Stimulated activated CD8-positive, alpha-beta memory T cell treated with anti-CD3 and anti-CD28 coated beads, Interleukin-12 subunit alpha, Interleukin-12 subunit beta, amount 100 ng/mL, for 24 hours (primary cell): ENCODE results near the gene DROSHA.
"Not testable (repeated sequence)": the region's sequence is repeated elsewhere in the genome, so short reads cannot be mapped to it uniquely, and the experiment has no call there.

Experiments used
- DNase-seq: peaks from one replicate; pipeline ENCODE4 v3.0.0-alpha.2; 2020; ENCODE audit errors: extremely low read depth

The DROSHA gene, protein sequence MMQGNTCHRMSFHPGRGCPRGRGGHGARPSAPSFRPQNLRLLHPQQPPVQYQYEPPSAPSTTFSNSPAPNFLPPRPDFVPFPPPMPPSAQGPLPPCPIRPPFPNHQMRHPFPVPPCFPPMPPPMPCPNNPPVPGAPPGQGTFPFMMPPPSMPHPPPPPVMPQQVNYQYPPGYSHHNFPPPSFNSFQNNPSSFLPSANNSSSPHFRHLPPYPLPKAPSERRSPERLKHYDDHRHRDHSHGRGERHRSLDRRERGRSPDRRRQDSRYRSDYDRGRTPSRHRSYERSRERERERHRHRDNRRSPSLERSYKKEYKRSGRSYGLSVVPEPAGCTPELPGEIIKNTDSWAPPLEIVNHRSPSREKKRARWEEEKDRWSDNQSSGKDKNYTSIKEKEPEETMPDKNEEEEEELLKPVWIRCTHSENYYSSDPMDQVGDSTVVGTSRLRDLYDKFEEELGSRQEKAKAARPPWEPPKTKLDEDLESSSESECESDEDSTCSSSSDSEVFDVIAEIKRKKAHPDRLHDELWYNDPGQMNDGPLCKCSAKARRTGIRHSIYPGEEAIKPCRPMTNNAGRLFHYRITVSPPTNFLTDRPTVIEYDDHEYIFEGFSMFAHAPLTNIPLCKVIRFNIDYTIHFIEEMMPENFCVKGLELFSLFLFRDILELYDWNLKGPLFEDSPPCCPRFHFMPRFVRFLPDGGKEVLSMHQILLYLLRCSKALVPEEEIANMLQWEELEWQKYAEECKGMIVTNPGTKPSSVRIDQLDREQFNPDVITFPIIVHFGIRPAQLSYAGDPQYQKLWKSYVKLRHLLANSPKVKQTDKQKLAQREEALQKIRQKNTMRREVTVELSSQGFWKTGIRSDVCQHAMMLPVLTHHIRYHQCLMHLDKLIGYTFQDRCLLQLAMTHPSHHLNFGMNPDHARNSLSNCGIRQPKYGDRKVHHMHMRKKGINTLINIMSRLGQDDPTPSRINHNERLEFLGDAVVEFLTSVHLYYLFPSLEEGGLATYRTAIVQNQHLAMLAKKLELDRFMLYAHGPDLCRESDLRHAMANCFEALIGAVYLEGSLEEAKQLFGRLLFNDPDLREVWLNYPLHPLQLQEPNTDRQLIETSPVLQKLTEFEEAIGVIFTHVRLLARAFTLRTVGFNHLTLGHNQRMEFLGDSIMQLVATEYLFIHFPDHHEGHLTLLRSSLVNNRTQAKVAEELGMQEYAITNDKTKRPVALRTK (N-terminal part only)

DNA sequence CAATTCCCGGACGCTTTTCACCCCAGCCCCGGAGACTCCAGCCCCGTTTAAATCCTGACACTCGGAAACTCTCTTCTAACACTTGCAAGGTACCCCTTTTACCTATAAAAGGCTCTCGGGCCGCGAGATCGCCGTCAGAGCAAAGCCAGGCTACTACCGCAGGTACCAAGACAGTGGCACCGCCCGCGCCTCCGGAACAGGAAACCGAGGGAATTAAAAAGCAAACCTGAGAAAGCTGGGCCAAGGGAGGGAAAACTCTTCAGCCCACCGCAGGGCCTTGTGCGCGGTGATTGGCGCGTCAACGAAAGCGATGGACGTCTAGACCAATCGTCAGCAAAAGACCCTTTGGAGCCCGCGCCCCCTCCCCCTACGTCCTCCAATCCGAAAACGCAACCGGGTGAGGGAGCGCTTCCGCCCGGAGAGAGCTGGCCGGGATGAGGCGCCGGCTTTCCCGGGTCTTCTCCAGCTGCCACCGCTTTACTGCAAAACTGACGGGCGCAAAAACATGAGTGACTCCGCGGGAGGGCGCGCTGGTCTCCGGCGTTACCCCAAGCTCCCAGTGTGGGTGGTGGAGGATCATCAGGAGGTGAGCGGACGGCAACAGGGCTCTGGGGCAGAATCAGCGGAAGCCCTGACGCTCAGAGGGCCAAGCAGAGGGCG lies at the start of gene DROSHA, which contains the start of gene C5orf22:
Gene DROSHA (minus strand): TSS at position 206 of the 660 bp plus-strand sequence. CDS start 3,034 bp downstream, outside the sequence.
Gene C5orf22 (plus strand): TSS at position 414 of the 660 bp plus-strand sequence. CDS start 92 bp downstream, at position 506.
- DNase-seq, result peak; percentile 79

DNA sequence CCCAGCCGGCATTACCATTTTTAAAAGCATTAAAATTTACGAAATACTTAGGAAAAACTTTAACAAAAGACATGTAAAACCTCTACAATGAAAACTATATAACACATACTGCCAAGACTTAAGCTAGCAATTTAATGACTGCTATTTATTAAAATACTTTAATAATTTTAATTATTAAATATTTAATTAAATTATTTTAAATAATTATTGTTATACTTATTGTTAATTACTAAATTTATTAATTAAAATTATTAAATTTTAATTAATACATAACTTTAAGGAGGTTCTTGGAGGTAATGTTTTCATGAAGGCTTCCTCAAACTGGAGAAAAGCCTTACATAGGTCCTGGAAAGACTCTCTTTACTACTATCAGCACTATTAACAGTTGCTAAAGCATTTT lies 47.7 kb upstream of the DROSHA start:
- no peak for DNase-seq

DNA sequence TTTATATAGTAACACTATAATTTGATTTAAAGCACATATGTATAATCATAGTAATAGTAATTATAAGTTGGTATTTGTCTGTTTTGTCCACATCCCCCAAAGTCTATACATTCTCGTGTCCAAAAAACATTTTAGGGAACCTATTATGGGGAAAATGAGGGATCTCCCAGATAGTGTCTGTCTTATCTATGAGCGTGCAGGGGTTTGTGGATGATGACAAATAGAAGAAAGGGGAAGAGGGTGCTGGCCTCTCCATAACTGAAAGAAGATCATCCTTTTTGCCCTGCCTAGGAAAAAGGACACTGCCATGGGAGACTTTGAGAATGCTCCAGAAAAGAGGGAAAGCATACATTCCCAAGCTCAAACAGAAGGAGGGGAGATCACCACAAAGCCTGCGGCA lies 45.5 kb upstream of the DROSHA start:
- DNase-seq, result no peak

DNA sequence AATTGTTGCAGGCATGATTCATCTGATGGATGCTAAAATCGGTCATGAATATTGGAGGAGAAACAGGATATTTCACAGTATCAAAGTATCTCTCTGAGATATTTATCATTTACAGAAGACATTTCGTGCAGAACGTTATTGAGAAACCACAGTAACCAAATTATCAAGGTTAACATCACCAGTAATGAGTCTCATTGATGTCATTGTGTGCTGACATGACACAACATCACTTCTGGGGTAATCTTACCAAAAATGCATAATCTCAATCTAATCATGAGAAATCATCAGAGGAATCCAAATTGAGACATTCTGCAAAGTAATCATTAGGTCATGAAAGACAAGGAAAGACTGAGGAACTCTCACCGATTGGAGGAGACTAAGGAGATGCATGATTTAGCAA lies 42.9 kb upstream of the DROSHA start:
- no peak for DNase-seq

DNA sequence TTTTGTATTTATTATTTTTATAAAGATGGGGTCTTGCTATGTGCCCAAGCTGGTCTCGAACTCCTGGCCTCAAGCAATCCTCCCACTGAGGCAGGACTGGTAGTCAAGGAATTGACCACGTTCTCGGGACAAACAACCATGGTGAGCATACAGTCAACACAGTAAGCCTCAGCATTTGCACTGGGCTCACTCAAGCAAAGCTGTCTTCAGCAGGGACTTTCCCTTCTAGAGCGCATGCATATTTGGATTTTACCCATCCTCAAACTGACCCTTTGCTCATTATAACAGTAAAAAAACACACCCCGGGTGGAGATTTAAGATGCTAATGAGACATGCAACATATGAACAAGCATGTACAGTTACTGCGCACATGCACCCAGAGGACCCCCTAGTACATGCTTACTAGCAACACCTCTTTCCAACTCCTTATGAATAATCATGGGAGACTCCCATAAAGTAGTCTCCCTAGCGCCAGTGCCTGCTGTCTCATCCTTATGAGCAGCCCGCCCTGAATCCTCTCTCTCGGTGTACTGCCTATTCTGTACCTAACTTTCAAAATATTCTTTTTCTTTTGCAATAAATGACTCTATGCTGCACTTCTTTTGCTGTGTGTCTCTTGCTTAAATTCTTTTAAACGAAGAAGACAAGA lies 41.7 kb upstream of the DROSHA start:
- no peak for DNase-seq

DNA sequence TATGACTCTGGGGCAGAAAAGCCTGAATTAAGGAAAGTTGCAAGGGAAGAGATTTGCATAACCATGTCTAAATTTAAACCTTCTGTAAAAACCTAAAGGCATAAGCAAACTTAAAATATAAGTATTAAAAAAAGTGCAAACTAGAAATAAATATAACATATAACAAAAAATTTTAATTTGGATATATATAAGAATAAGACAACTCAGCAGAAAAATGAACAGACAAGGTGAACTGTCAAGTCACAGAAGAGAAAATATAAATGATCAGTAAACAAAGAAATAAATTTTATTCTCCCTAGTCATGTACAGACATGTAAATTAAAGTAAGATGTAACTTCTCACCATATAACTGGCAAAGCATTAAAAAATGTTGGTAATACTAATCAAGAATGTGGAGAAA lies 37.2 kb upstream of the DROSHA start:
- DNase-seq, result no peak

DNA sequence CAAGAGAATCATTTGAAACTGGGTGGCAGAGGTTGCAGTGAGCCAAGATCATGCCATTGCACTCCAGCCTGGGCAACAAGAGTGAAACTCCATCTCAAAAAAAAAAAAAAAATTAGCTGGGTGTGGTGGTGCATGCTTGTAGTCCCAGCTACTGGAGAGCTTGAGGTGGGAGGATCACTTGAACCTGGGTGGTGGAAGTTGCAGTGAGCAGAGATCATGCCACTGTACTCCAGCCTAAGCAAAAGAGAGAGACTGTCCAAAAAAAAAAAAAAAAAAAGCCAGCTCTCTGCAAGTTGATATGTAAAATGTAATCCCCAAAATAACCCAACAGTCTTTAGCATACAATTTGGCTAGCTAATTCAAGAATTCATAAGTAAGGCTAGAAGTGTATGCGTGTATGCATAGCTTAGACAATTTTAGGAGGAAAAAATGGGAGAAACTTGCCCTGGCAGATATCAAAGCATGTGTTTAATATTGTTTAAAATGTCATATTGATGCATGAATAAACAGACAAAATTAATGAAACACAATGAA lies 36.5 kb upstream of the DROSHA start:
- DNase-seq, result no peak

DNA sequence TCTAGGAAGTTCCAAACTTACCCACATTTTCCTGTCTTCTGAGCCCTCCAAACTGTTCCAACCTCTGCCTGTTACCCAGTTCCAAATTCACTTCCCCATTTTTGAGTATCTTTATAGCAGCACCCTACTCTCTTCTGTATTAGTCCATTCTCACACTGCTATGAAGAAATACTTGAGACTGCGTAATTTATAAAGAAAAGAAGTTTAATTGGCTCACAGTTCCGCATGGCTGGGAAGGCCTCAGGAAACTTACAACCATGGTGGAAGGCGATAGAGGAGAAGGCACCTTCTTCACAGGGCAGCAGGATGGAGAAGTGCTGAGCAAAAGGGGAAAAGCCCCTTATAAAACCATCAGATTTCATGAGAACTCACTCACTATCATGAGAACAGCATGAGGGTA lies 34.5 kb upstream of the DROSHA start:
- not testable (repeated sequence) for DNase-seq

DNA sequence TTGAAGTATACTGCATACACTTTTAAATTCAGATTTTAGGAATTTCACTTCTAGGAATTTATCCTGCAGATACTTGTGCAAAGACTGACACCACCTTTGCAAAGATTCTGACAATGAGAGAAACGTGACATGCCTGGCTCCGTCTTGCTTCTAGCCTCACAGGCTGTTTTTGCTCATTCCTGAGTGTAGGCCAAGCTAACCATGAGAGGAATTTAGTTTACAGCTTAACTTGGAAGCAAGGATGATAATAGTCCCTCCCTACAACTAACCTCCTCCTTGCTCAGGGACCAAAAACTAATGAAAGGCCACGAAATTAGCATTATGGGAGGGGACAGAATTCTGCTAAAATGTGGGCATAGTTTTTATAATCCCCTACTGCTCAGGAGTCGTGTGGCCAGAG lies 31.3 kb upstream of the DROSHA start:
- no peak for DNase-seq

DNA sequence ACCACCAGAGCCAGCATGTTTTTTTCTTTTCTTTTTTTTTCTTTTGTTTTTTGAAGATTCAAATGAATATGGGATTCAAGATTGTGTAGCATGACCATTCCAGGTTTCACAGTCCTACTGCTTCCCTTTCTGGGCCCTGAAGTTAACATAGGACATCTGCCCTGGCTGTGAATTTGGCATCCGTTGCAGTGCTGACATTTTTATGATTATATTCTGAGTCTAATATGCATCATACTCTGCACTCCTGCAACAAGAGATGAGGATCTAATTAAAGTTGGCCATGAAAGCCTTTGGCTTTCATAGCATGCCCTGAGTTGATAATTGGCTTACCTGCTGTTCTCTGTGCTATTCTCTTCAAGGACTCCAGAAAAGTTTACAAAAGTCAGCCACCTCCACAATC lies 30.1 kb upstream of the DROSHA start:
- DNase-seq, result no peak

DNA sequence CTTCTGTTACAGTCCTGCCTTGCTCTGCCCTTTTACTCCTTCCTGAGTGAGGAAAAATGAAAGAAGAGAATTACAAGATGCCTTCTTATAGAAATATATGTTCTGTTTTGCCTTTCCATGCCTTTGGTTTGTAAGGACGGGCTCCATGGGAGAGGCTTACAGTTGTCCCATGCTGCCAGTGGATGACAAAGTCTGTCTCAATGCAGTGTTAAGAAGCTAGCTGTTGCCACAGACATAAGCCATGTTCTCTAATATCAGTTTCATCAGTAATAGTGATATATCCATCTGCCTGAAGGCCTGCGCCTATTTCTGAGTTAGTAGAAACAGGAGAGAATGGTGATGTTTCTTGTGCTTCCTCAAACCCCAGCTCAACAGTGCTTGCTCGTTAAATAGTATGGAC lies 28.0 kb upstream of the DROSHA start:
- DNase-seq, result no peak

DNA sequence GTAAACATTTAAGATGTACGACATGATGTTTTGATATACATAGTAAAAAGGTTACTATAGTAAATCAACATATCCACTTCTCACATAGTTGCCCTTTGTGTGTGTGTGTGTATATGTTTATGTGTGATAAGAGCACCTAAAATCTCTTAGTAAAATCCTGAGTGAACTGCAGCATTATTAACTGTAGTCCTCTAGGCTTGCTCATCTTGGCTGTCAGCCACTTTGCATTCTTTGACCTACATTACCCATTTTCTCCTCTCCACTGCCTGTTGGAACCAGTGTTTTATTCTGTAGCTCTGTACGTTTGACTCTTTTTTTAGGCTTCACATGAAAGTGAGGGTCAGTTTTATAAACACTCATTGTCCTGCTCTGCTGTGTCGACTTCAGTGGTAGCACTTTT lies 24.6 kb upstream of the DROSHA start:
- no peak for DNase-seq

DNA sequence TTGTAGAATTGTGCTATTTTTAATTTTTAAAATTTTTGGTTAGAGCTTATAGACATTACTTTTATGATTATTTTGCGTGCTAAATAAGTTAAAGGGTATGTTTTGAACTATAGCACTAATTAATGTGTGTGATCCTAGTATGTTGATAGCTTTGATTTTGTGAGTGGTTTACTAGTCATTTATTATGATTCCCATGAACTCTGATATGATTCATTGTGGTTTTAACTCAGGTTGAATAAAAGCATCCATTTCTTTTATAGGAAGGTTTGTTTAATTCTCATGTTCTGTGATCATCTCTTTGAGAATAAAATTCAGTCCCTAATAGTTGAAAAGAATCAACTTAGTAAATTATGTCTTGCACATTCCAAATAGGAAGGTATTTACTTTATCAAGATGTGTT lies 22.7 kb upstream of the DROSHA start:
- DNase-seq, result no peak

DNA sequence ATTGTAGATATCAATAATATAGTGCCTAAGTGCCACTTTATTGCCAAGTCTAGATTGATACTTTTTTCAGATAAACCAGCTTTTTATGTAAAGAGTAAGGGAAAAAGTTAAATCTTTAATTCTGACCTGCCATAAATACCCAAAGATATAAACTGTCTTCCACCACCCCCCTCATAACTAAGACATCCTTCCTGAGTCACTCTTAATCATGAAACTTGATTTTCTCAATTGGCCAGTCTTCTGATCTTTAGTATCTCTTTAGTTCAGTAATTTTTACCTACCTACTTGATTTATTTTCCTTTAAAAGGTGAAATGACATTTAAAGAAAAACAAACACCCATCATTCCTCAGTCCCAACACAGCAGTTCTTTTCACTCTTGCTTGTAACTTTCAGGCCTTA lies 22.0 kb upstream of the DROSHA start:
- no peak for DNase-seq

DNA sequence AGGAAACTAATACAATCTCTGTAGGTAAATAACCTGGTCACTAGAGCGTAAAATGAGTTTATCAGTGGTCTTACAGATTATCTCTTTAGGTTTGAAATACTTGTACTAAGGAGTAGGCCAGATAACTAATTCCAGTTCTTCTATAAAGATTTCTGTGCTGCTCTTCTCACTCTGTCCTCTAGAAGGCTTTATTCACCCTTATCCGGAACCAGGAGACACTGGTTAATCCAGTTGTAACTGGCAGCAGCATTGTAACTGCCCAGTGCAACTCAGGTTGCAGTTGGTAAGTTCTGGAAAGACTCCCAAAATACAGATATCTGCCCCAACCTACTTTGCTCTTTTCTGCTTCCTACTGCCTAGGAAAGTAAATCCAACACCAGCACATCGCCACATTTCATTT lies 20.0 kb upstream of the DROSHA start:
- no peak for DNase-seq

DNA sequence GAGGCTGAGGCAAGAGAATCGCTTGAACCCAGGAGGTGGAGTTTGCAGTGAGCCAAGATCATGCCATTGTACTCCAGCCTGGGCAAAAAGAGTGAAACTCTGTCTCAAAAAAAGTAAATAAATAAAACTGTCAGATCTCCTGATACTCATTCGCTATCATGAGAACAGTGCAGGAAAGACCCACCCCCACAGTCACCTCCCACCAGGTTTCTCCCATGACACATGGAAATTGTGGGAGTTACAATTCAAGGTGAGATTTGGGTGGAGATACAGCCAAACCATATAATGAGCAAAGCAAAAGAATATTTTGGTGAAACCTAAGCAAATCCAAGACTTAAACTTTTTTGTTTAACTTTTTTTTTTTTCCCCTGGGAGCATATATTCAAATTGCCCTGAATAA lies 17.2 kb upstream of the DROSHA start:
- not testable (repeated sequence) for DNase-seq

DNA sequence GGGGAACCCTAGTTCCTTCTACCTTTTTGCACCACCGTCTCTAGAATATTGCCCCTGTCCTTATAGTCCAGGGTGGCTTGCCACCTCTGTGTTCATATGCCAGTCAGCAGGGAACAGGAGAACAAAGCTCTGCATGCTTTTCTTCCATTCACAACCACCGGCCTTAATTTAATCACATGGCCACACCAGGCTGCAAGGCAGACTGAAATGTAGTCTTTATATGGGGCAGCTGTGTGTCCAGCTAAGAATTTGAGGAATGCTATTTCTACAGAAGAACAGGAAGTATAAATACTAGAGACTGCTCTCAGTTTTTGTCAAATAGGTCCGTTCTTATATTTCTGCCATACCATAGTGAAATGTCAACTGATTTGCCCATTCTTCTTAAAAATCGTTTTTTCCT lies 6.0 kb upstream of the DROSHA start:
- no peak for DNase-seq

DNA sequence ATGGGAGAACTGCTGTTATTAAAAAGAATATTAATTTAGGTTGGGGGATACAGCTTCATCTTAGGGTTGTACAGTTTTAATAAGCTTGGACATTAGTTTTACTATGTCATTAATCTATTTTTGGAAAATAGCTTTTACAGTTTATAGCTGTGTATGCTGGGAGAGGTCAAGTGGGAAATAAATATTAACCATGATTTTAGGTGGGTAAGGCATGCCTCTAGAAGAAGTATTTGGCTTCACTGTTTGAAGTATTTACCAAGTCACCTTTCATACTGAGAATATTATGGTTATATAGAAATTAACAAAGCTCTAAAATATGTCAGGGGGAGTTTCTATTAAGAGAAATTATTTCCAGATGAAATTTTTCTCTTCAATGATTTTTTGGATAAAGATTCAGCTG lies 5.5 kb upstream of the DROSHA start:
- DNase-seq, result no peak

DNA sequence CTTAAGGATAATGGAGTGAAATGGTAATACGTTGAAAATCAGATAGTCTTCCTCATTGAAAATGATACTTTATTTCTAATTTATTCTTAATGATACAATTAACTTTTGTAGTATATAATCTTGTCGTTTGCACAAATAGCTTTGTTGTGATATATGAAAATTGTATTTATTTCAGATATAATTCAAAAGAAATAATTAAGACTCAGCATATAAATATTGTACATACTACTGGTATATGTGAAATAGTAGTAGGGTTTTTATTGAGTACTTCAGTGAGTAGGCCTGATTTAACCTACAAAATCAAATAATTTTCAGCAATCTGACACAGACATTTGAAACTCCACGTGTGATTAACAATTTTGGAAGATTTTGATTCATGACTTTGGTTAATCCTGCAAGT lies 5.0 kb upstream of the DROSHA start:
- DNase-seq, result no peak

DNA sequence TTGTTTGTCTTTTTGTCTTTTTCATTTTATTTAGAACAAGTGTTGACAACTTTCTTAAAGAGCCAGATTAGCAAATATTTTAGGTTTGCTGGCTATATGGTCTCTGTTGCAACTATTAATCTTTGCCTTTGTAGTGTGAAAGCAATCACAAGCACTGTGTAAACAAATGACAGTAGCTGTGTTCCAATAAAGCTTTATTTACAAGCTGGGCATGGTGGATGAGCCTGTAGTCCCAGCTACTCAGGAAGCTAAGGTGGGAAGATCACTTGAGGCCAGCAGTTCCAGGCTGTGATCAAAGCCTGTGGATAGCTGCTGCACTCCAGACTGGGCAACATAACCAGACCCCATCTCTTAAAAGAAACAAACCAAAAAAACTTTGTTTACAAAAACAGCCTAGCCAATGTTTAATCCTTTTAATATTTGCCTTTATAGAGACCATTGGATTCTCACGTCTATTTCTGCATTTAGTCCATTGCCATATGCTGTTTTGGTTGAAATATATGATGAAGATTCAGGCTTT lies 2.7 kb upstream of the DROSHA start:
- DNase-seq, result no peak

DNA sequence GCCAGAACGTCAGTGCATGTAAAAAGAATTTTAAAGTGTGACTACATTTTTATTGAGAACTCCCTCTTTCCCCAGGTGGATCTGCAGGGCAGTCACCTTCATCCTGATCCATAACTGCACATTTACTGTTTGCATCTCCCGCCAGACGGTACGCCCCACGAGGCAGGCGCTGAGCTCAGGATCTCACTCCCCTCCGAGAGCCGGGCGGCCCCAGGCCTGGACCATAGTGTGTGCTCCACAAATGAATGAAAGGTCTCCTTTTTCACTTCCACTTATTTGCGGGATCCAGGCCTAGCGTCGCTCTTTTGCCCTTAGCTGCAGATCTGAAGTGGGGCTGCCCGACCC lies 378 bp downstream of the DROSHA start:
- DNase-seq, result no peak
